ENCODE measurements around the gene KRTAP5-11. TPM values are rescaled to one million over a fixed set of nuclear protein-coding genes. Genes with fewer than 3 reads are reported as not detected.
A peak's percentile ranks its signal among the peaks of the same experiment; 100 is the strongest.
"Not testable (repeated sequence)": the region's sequence is repeated elsewhere in the genome, so short reads cannot be mapped to it uniquely, and the experiment has no call there.

KRTAP5-11 gene
- total RNA-seq, 1 donor: not detected

DNA sequence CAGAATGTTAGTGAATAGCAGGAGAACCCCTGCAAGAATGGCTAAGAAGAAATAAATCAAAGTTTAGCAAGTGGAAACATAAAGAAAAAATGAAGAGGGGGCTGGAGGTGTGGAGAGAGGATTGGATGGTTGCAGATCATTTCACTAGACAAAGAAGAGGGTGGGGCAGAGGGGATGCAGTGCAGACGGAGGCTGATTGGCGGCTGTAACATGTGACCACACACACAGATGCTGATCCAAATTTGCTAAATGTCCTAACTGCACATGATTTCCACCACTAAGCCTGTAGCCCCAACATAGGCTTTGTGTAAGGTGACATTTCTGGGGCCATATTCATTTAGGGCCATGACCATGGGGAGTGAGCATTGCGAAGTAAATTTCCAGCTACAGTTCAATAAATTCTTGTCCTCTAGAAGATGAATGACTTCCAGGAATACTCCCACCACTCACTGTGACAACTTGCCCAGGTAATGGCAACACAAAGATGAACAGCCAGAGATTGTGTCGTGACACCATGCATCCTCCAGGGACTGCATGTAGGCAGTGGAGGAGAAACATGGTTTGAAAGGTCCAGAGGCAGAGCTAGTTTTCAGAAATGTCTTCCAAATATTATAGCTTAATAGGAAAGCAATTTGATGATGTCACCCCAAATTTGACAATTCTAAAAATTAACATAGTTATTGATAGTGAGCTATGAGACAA, 6.8 kb downstream of the KRTAP5-11 start:
- TF ChIP-seq, protein P1, sequence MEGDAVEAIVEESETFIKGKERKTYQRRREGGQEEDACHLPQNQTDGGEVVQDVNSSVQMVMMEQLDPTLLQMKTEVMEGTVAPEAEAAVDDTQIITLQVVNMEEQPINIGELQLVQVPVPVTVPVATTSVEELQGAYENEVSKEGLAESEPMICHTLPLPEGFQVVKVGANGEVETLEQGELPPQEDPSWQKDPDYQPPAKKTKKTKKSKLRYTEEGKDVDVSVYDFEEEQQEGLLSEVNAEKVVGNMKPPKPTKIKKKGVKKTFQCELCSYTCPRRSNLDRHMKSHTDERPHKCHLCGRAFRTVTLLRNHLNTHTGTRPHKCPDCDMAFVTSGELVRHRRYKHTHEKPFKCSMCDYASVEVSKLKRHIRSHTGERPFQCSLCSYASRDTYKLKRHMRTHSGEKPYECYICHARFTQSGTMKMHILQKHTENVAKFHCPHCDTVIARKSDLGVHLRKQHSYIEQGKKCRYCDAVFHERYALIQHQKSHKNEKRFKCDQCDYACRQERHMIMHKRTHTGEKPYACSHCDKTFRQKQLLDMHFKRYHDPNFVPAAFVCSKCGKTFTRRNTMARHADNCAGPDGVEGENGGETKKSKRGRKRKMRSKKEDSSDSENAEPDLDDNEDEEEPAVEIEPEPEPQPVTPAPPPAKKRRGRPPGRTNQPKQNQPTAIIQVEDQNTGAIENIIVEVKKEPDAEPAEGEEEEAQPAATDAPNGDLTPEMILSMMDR (IDR thresholded peaks at IDR 0.05; ENCODE audit: insufficient read depth, low read depth, low read length): no peak
- no peak overlapping the region for H3K4me3 ChIP-seq (ENCODE audit: low read depth, low read length)
- no peak for DNase-seq (ENCODE audit: low read depth)

DNA sequence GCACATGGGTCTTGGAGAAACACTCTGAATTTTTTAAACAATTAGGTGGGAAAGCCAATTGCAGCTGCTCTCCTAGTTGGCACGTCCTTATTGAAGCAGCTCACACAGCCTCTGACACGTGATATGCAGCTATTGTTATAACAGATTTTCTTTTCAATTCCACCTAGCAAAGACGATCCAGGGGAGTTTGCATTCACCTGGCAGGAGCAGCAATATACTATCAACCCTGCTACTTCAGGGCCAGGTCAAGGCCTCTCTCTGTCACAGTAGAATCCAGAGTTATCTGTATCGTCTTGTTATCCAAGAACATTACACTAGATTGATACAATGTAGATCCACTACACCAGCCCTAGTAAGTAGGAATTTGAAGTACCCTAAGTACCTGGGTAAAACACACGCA, 8.3 kb downstream of the KRTAP5-11 start:
- TF ChIP-seq, protein P1 (IDR thresholded peaks at IDR 0.05; ENCODE audit: insufficient read depth, low read depth, low read length): no peak
- DNase-seq (ENCODE audit: low read depth): no peak
- no peak overlapping the region for H3K4me3 ChIP-seq (ENCODE audit: low read depth, low read length)

DNA sequence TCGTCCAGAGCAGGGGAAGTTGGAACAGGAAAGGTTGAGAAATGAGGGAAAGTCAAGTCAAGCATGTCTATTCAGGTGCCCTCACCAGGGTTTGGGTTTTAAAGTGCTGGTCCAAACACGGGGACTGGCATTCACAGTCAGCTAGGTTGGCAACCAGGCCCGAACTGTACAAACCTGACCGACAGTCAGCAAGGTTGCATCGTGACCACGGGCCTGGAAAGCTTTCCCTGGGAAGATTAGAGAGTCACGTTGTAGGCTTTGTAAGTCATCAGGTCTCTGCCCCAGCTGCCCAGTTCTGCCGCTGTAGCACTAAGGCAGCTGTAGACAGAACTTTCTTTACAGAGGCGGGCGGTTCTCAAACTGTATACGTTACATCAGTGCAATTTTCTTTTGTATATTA, 9.9 kb downstream of the KRTAP5-11 start:
- no peak for DNase-seq (ENCODE audit: low read depth)
- TF ChIP-seq, protein P1 (IDR thresholded peaks at IDR 0.05; ENCODE audit: insufficient read depth, low read depth, low read length): no peak
- H3K4me3 ChIP-seq (ENCODE audit: low read depth, low read length): no peak overlapping the region

DNA sequence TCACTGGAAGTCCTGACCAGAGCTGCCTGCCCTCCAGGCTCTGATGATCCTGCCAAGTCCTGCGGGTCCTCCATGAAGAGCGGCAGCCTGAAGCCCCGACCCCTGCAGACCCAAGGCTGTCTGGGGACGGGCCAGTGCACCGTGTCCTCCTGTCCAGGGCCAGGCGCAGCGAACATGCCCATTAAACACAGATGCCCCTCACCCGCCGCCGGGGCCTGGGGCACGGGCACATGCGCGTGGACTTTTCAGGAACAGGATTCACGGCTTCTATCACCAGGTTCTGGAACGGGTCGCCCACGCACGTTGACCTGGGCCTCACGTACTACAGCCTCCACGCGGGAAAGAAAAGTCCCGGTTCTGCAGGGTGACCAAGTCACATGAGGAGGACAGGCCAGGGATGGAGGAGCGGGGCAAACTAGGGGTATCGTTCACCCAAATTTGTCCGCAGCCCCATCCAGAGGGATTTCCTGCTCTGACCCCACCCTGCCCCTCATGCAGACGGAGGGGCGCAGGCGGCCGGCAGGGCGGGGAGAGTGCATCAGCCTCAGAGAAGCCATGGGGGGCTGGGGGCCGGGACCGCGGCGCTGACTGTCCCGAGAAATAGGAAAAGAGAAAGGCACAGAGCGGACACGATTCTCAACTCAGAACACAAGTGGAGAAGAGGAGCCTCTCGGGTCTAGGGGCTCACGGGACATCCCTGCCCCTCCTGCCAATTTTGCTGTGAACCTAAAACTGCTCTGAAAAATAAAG, 11.4 kb downstream of the KRTAP5-11 start:
- H3K4me3 ChIP-seq (ENCODE audit: low read depth, low read length); DNase-seq (ENCODE audit: low read depth): not testable (repeated sequence)

DNA sequence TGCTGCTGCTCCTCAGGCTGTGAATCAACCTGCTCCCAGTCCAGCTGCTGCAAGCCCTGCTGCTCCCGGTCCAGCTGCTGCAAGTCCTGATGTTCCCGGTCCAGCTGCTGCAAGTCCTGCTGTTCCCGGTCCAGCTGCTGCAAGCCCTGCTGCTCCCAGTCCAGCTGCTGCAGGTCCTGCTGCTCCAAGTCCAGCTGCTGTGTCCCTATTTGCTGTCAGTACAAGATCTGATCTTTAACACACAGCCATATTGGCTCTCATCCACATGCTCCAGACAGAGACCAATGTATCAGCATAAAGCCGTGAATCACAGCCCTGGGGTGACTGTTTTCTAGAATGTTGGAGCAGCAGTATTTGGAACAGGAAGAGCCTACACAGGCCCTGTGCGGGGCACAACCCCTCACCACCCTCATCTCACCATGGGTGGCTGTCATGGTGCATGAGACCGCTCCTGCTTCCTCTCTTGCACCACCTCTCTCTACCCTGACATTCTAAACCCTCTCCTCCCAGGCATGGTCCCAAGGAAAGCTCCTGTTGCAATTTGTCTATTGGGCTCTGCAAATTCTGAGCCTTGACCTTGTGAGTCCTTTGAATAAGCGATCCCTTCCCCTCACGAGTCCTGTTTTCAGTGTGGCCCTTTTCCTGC, 13.8 kb downstream of the KRTAP5-11 start:
- no peak overlapping the region for H3K4me3 ChIP-seq (ENCODE audit: low read depth, low read length)
- peak; percentile 3 for DNase-seq (ENCODE audit: low read depth)
- TF ChIP-seq, protein P1 (IDR thresholded peaks at IDR 0.05; ENCODE audit: insufficient read depth, low read depth, low read length): no peak

DNA sequence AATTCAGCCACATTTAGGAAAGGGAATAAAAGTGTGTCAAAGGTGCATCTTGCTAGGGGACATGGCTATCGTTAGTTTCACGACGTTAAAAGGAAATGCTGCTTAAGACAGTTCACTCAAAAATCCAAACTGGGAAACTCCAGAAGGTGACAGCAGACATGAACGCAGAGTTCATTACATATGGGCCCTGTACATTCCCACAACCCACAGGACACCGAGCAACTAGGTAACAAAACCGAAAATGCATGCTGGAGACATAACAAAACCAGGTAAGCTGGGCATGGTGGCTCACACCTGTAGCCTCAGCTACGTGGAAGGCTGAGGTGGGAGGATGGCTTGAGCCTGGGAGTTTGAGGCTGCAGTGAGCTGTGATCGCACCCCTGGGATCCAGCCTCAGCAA, 15.0 kb downstream of the KRTAP5-11 start:
- DNase-seq (ENCODE audit: low read depth): not testable (repeated sequence)

DNA sequence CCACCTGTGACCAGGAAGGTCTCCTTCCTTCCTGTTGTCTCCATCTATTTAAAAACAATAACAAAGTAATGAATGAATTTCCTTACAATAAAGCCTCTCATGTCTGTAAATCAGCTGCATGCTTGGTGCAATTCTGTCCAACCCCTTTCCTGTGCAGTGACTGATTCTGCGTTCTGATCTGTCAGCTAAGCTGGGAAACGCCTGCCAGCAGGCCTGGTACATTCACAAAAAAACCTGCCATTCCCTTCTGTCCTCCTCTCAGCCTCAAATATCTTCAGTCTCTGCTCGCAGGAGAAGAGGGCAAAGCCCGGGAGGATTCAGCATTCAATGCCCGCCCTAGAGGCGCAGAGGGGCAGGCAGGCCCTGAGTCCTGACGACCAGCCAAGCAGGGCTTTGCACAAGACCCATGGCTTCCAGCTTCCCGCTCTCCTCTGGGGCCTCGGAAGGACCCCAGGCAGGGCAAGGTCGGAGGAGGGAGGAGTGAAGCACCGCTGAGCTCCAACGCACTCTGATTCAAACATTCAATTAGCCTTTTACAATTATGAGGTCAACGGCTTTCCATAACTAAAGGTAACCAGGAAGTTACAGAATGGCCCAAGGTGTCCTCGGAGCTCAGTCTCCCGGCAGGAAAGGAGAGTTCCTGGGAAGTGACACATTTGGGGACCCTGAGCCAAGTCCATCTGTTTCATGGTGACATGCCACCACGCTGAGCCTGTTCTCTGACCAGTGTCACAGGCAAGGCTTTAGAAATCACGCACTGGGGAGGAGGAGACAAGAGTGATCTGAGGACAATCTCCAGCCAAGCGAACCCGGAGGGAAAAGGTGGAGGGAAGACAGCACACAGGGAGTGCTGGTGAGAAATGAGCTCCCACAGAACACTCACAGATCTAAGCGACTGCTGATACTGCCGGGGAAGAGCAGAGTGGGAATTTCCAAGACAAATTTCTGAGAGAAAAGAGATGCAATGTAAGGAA, 15.8 kb downstream of the KRTAP5-11 start:
- DNase-seq (ENCODE audit: low read depth); H3K4me3 ChIP-seq (ENCODE audit: low read depth, low read length): not testable (repeated sequence)

More for the DNA sequence above, 15.0 kb downstream of the KRTAP5-11 start:
- H3K4me3 ChIP-seq (ENCODE audit: low read depth, low read length): not testable (repeated sequence)
